AG04450 (cell line): ENCODE measurements around the gene MAP1LC3B. TPM values are rescaled to one million over a fixed set of nuclear protein-coding genes. Genes with fewer than 3 reads are reported as not detected.

Source experiments
- CTCF ChIA-PET: fragments of 300-600, 350-600 bp; formaldehyde crosslinking; extraction: SDS; loops from one replicate; lab custom pipeline; 2022; ENCODE audit warnings: antibody characterized with exemption, inconsistent platforms; lab: Charles Lee
- POLR2A ChIA-PET: fragments of 350-600 bp; formaldehyde crosslinking; extraction: SDS; loops from one replicate; lab custom pipeline; 2021; ENCODE audit warnings: antibody characterized with exemption, inconsistent platforms; lab: Yijun Ruan, JAX
- DNase-seq: peaks from one replicate; pipeline ENCODE4 v3.0.0-alpha.2; 2011; ENCODE audit warnings: low read depth, low spot score
- H3K27ac ChIP-seq: one replicate; pipeline ENCODE4 v1.5.1; 2012; ENCODE audit warnings: low read depth, low read length, control low read depth
- H3K27me3 ChIP-seq: one replicate; pipeline ENCODE4 v1.6.0; 2012; ENCODE audit warnings: low read length; ENCODE audit not compliant: control insufficient read depth, insufficient read depth
- H3K4me3 ChIP-seq: 2 replicates; pipeline ENCODE4 v1.5.1; 2011; ENCODE audit warnings: mild to moderate bottlenecking, low read depth, low read length, control low read depth
- H3K9me3 ChIP-seq: 2 replicates; pipeline ENCODE4 v1.5.1; 2012; ENCODE audit warnings: low read length; ENCODE audit not compliant: control insufficient read depth, insufficient read depth
- CTCF ChIP-seq: IDR thresholded peaks from 2 replicates; pipeline ENCODE4 v1.5.1; 2011; ENCODE audit warnings: low read depth, low read length, control low read depth, inconsistent platforms
- polyA plus RNA-seq: library from polyadenylated mRNA; depleted of rRNA; stranded (reverse); fragments of >200 nt; gene quantifications from 2 replicates; pipeline ENCODE4 v1.2.3, GENCODE V29; 2011

MAP1LC3B gene
- polyA plus RNA-seq, 1 experiment = 70.1 TPM

DNA sequence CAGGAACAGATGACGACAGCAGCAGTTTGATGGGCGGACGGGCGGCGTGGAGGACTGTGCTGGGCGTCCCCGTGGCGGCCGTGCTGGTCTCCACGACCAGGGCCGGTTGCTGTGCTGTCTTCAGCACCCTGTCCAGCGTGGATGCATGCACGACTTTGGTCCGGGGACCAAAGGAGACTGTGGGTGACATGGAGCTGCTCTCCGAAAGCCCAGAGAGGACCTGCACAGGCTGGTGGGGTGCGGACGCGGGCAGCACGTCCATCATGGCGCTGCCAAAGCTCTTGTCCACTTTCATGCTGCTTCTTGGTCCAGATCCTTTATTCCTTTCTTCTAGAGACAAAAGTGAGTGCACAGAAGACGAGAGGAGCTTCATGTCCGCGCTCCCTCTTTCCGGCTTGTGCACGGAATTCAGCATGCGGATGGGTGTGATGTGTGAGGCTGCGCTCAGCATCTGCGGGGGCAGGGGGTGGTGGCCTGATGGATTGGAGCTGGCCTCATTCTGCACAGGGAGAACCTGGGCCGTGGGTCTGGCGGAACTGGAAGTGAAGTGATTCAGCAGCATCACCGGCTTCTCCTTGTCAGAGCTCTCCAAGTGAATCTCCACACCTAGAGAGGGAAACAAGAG lies 20.3 kb downstream of the MAP1LC3B start:
- no peak for DNase-seq
- no peaks in the 10 kb centered on the region for H3K27me3 ChIP-seq
- no peak for TF ChIP-seq CTCF
- CTCF ChIA-PET = interaction anchor here (0.7 to 1.7 kb wide), 2 partner anchors 224 to 851 kb away, joined by 4 to 6 read pairs; no protein-coding TSS in a partner anchor
- no peak overlapping the region for H3K4me3 ChIP-seq
- H3K9me3 ChIP-seq = no peaks in the 10 kb centered on the region; the same call in 1 of the 2 replicates
- POLR2A ChIA-PET = interaction anchor here (1.0 kb wide), 1 partner anchor 29 kb away, joined by 3 read pairs; the partner anchor contains the start of gene FBXO31
- no peak overlapping the region for H3K27ac ChIP-seq

DNA sequence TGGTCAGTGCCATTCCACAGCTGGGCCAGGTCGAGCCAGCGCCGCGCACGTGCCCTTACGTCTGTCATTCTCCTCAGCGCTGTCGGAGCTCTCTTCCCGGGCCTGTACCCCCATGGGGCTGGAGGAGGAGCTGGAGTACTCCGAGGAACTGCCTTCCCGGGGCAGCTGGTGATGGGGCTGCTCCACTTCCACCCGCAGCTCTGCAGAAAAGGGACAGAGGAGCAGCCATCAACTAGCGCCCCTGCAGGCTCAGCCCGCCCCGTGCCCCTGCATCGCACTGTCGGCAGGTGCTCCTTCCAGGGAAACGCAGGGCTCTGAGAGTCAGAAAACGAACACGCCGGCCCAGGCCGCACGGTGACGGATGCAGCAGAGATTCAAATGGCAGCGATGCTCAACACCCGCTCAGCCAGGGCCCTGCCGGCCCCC lies 20.9 kb downstream of the MAP1LC3B start:
- TF ChIP-seq CTCF = no peak
- no peak overlapping the region for H3K27ac ChIP-seq
- no peaks in the 10 kb centered on the region for H3K27me3 ChIP-seq
- no peaks in the 10 kb centered on the region; the same call in 1 of the 2 replicates for H3K9me3 ChIP-seq
- CTCF ChIA-PET = interaction anchor here (1.7 kb wide), 1 partner anchor 223 kb away, joined by 6 read pairs; no protein-coding TSS in a partner anchor
- POLR2A ChIA-PET = interaction anchor here (1.0 kb wide), 1 partner anchor 30 kb away, joined by 3 read pairs; the partner anchor contains the start of gene FBXO31
- DNase-seq = no peak
- no peak overlapping the region for H3K4me3 ChIP-seq

- H3K4me3 ChIP-seq = no peak overlapping the region
- H3K9me3 ChIP-seq = no peaks in the 10 kb centered on the region; the same call in 1 of the 2 replicates
- ChIA-PET CTCF (no interaction called here), POLR2A (no interaction called here)
- no peak for TF ChIP-seq CTCF
- H3K27ac ChIP-seq = no peak overlapping the region
- no peak for DNase-seq
- no peaks in the 10 kb centered on the region for H3K27me3 ChIP-seq
Measured at GRCh38 chr16:87414251-87414680, 22.1 kb downstream of the MAP1LC3B start.

GRCh38 chr16:87415441-87415840 lies 23.3 kb downstream of the MAP1LC3B start:
- no peak for TF ChIP-seq CTCF
- CTCF ChIA-PET = interaction anchor here (2.2 to 3.2 kb wide), 2 partner anchors 156 to 220 kb away, joined by 22 to 72 read pairs; no protein-coding TSS in a partner anchor
- POLR2A ChIA-PET = no interaction called here
- Histone ChIP-seq H3K27me3 (no peaks in the 10 kb centered on the region), H3K9me3 (no peaks in the 10 kb centered on the region; the same call in 1 of the 2 replicates), H3K4me3 (no peak overlapping the region), H3K27ac (no peak overlapping the region)
- no peak for DNase-seq
